ENCODE data around the gene MSL3B.

Gene MSL3B

GRCh38 chr2:233836359-233836758 is 31.8 kb downstream of the MSL3B start:
- no peaks in the 10 kb centered on the region for H3K27me3 ChIP-seq
- no peak overlapping the region for H3K4me3 ChIP-seq
- DNase-seq, result no peak
- H3K9me3 ChIP-seq, result no peaks in the 10 kb centered on the region
- no peaks in the 10 kb centered on the region for H3K4me1 ChIP-seq
- no peak for TF ChIP-seq POLR2A (IDR thresholded peaks at IDR 0.05)
- no peak for TF ChIP-seq POLR2AphosphoS5 (IDR thresholded peaks at IDR 0.05)
- TF ChIP-seq, protein P1, sequence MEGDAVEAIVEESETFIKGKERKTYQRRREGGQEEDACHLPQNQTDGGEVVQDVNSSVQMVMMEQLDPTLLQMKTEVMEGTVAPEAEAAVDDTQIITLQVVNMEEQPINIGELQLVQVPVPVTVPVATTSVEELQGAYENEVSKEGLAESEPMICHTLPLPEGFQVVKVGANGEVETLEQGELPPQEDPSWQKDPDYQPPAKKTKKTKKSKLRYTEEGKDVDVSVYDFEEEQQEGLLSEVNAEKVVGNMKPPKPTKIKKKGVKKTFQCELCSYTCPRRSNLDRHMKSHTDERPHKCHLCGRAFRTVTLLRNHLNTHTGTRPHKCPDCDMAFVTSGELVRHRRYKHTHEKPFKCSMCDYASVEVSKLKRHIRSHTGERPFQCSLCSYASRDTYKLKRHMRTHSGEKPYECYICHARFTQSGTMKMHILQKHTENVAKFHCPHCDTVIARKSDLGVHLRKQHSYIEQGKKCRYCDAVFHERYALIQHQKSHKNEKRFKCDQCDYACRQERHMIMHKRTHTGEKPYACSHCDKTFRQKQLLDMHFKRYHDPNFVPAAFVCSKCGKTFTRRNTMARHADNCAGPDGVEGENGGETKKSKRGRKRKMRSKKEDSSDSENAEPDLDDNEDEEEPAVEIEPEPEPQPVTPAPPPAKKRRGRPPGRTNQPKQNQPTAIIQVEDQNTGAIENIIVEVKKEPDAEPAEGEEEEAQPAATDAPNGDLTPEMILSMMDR (IDR thresholded peaks at IDR 0.05), result no peak
- TF ChIP-seq EP300 (IDR thresholded peaks at IDR 0.05; ENCODE audit: low read depth), result no peak
- 95 to 96% methylated on average over 6 to 7 of the region's 7 CpGs for WGBS, 2 donors (ENCODE audit: low coverage in 1 of 2)
- intact Hi-C loops (cut with DNase I; ENCODE audit: low total_unique reads) (no loop called here), in situ Hi-C loops (cut with MboI; ENCODE audit: low pct_ligation_motif_present in 1 of 4, low pct_unique_long_range_greater_than_20kb in 1 of 4, low sequenced_read_pairs in 3 of 4) (loop anchor here in 1 of 4 donors (25.0 kb wide), 1 partner anchor 374 kb away; no protein-coding TSS in a partner anchor)
- H3K27ac ChIP-seq, result no peak overlapping the region
- no peaks in the 10 kb centered on the region for H3K36me3 ChIP-seq

DNA sequence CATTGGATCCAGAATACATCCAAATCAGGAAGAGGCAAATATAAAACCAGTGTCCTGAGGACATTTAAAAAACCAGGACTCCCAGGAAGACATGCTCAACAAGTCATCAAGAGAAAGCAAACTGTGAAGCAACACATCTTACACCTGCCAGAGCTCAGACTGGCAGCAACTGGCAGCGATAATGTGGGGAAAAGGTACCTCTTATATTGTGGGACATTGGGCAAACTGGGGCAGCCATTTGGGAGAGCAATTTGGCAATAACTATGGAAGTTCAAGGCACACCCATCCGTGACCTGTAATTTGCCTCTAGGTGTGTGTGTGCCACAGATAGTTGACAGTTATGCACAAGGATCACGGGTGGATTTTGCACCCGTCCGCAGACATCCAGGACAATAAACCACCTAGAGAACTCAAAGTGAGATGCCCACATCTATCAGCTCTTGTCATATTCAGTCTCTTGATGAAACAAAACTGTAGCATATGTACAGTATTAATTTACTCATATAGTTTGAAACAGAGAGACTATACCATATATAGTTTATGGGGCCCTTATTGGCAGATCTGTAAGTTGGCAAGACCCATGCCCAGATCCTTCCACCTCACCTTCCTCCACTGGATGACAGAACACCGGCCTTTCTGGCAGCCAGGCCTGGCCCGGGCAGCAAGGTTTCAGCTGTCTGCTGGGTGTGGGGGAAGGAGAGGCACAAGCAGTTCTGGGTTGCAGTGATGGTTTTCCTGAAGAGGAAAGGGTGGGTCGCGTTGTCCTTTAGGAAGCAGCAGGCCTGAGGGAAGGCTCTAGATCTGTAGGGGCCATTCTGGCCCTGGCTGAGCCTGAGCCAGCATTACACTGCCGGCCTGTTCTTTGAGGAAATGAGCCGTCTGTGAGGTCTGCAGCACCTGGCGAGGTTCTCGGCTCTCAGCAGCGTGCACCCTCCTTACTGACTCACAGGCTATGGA is 32.7 kb downstream of the MSL3B start:
- in situ Hi-C loops (cut with MboI; ENCODE audit: low pct_ligation_motif_present in 1 of 4, low pct_unique_long_range_greater_than_20kb in 1 of 4, low sequenced_read_pairs in 3 of 4), result loop anchor here in 1 of 4 donors (25.0 kb wide), 1 partner anchor 373 kb away; no protein-coding TSS in a partner anchor
- intact Hi-C loops (cut with DNase I; ENCODE audit: low total_unique reads), result no loop called here
- H3K4me3 ChIP-seq, result no peak overlapping the region
- H3K4me1 ChIP-seq, result no peaks in the 10 kb centered on the region
- H3K27ac ChIP-seq, result no peak overlapping the region
- 68 to 74% methylated on average over 5 to 14 of the region's 14 CpGs for WGBS, 2 donors (ENCODE audit: low coverage in 1 of 2)
- TF ChIP-seq POLR2AphosphoS5 (IDR thresholded peaks at IDR 0.05) (no peak), EP300 (IDR thresholded peaks at IDR 0.05; ENCODE audit: low read depth) (no peak), POLR2A (IDR thresholded peaks at IDR 0.05) (no peak)
- TF ChIP-seq, protein P1 (IDR thresholded peaks at IDR 0.05), result no peak
- no peaks in the 10 kb centered on the region for H3K9me3 ChIP-seq
- peak; percentile 6 for DNase-seq
- no peaks in the 10 kb centered on the region for H3K36me3 ChIP-seq
- no peaks in the 10 kb centered on the region for H3K27me3 ChIP-seq

DNA sequence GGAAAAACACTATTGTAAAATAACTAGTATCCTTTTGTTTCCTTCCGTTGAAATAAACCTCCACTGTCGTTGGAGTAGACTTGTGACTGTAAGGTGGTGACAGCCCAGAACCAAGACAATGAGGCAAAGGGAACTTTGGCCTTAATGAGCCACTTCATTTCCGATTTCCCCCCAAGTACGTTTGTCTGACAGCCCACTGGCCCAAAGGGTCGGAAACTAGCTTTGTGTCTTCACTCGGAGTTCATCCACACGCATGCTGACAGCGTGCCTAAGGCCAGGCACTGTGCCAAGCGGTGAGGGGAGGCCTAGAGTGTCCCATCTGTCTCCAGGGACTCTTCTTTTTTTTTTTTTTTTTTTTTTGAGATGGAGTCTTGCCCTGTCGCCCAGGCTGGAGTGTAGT is 34.8 kb downstream of the MSL3B start:
- TF ChIP-seq EP300 (IDR thresholded peaks at IDR 0.05; ENCODE audit: low read depth), result no peak
- no peak for TF ChIP-seq POLR2A (IDR thresholded peaks at IDR 0.05)
- TF ChIP-seq, protein P1 (IDR thresholded peaks at IDR 0.05), result no peak
- TF ChIP-seq POLR2AphosphoS5 (IDR thresholded peaks at IDR 0.05), result no peak
- no peak overlapping the region for H3K27ac ChIP-seq
- 61 to 73% methylated on average over 8 to 10 of the region's 10 CpGs for WGBS, 2 donors (ENCODE audit: low coverage in 1 of 2)
- DNase-seq, result peak; percentile 3
- H3K27me3 ChIP-seq, result no peaks in the 10 kb centered on the region
- no peak overlapping the region for H3K4me3 ChIP-seq
- intact Hi-C loops (cut with DNase I; ENCODE audit: low total_unique reads), result no loop called here
- no peaks in the 10 kb centered on the region for H3K9me3 ChIP-seq
- in situ Hi-C loops (cut with MboI; ENCODE audit: low pct_ligation_motif_present in 1 of 4, low pct_unique_long_range_greater_than_20kb in 1 of 4, low sequenced_read_pairs in 3 of 4), result loop anchor here in 1 of 4 donors (25.0 kb wide), 1 partner anchor 371 kb away; no protein-coding TSS in a partner anchor
- H3K4me1 ChIP-seq, result no peaks in the 10 kb centered on the region
- no peaks in the 10 kb centered on the region for H3K36me3 ChIP-seq

GRCh38 chr2:233832869-233833311 is 35.3 kb downstream of the MSL3B start:
- peak; percentile 18 for DNase-seq
- no peak overlapping the region for H3K27ac ChIP-seq
- in situ Hi-C loops (cut with MboI; ENCODE audit: low pct_ligation_motif_present in 1 of 4, low pct_unique_long_range_greater_than_20kb in 1 of 4, low sequenced_read_pairs in 3 of 4), result loop anchor here in 1 of 4 donors (25.0 kb wide), 1 partner anchor 371 kb away; no protein-coding TSS in a partner anchor

More at GRCh38 chr2:233832869-233833311, 35.3 kb downstream of the MSL3B start:
- 46% methylated on average over 7 of the region's 7 CpGs; no CpG with 5 or more reads in 1 of the 2 donors for WGBS, 2 donors (ENCODE audit: low coverage in 1 of 2)
- no peak for TF ChIP-seq POLR2AphosphoS5 (IDR thresholded peaks at IDR 0.05)
- TF ChIP-seq, protein P1 (IDR thresholded peaks at IDR 0.05), result peak in 4 of 5 experiments; percentile 19 to 38 (median 26)
- intact Hi-C loops (cut with DNase I; ENCODE audit: low total_unique reads), result no loop called here
- no peaks in the 10 kb centered on the region for H3K36me3 ChIP-seq
- H3K27me3 ChIP-seq, result no peaks in the 10 kb centered on the region
- H3K4me3 ChIP-seq, result no peak overlapping the region
- no peaks in the 10 kb centered on the region for H3K4me1 ChIP-seq
- no peaks in the 10 kb centered on the region for H3K9me3 ChIP-seq

Measured in transverse colon (tissue), 4 donors.